Activated CD8-positive, alpha-beta T cell treated with anti-CD3 and anti-CD28 coated beads for 36 hours (primary cell): Measurements from ENCODE around the gene FAT1. TPM values are rescaled to one million over a fixed set of nuclear protein-coding genes. Genes with fewer than 3 reads are reported as not detected.

Experiments
- ATAC-seq: fragments of 200-7000 bp; cut with Tn5 transposase; one replicate; pipeline ENCODE4 v1.10.0; 2021; ENCODE audit warnings: mild to moderate bottlenecking, moderate library complexity
- CTCF ChIA-PET: fragments of 350-600 bp; sonication (Branson Sonifier 250); formaldehyde crosslinking; loops from one replicate; lab custom pipeline; 2021; ENCODE audit warnings: antibody characterized with exemption; lab: Charles Lee
- POLR2A ChIA-PET: fragments of 350-600 bp; sonication (Branson Sonifier 250); formaldehyde crosslinking; loops from one replicate; lab custom pipeline; 2021; ENCODE audit warnings: antibody characterized with exemption; lab: Charles Lee
- DNase-seq: peaks from one replicate; pipeline ENCODE4 v3.0.0-alpha.2; 2020
- H3K27ac Mint-ChIP-seq: one replicate; pipeline ENCODE4 v1.8.0; 2021; ENCODE audit warnings: mild to moderate bottlenecking, mixed read lengths
- H3K27me3 Mint-ChIP-seq: one replicate; pipeline ENCODE4 v1.8.0; 2021; ENCODE audit warnings: mixed read lengths
- H3K36me3 Mint-ChIP-seq: one replicate; pipeline ENCODE4 v1.8.0; 2021; ENCODE audit warnings: low read depth, mixed read lengths
- H3K4me1 Mint-ChIP-seq: one replicate; pipeline ENCODE4 v1.8.0; 2021; ENCODE audit warnings: low read depth, mixed read lengths
- H3K4me3 Mint-ChIP-seq: one replicate; pipeline ENCODE4 v1.8.0; 2021; ENCODE audit warnings: mild to moderate bottlenecking, moderate library complexity, mixed read lengths
- H3K9me3 Mint-ChIP-seq: one replicate; pipeline ENCODE4 v1.8.0; 2021; ENCODE audit warnings: mixed read lengths
- CTCF ChIP-seq: fragments of 200-600 bp; IDR thresholded peaks from one replicate; pipeline ENCODE4 v1.8.0; 2022; ENCODE audit warnings: antibody characterized with exemption, mild to moderate bottlenecking
- intact Hi-C: fragments of 100-400 bp; cut with micrococcal nuclease; formaldehyde crosslinking; loops from one replicate; pipeline ENCODE4 v1.10.0; 2022
- total RNA-seq, 2 experiments: library from RNA; stranded (reverse); gene quantifications; one replicate each; pipeline ENCODE4 v1.2.3, GENCODE V29; 2021

Gene FAT1
- not detected for total RNA-seq

- no peaks in the 10 kb centered on the region for H3K9me3 Mint-ChIP-seq
- ATAC-seq (no peak), DNase-seq (peak; percentile 3)
- ChIA-PET POLR2A (no interaction called here), CTCF (no interaction called here)
- no peak within 1 kb of the TSS for H3K27ac Mint-ChIP-seq
- H3K4me1 Mint-ChIP-seq = peaks cover 14% of the 10 kb centered on the region
- peak within 1 kb of the TSS; percentile 28 for H3K4me3 Mint-ChIP-seq
- H3K27me3 Mint-ChIP-seq = peaks cover 52% of the 10 kb centered on the region
- intact Hi-C loops = no loop called here
- no peak for TF ChIP-seq CTCF
- no peaks in the 10 kb centered on the region for H3K36me3 Mint-ChIP-seq
Measured at GRCh38 chr4:186723292-186724057, at the start of gene FAT1. TSS of gene FAT1 (minus strand) at chr4:186723856. CDS start at chr4:186709827, 14,029 bp downstream.

- peaks cover 4% of the 10 kb centered on the region for H3K9me3 Mint-ChIP-seq
- H3K4me3 Mint-ChIP-seq = no peak overlapping the region
- H3K36me3 Mint-ChIP-seq = no peaks in the 10 kb centered on the region
- DNase-seq (no peak), ATAC-seq (no peak)
- no peaks in the 10 kb centered on the region for H3K4me1 Mint-ChIP-seq
- H3K27me3 Mint-ChIP-seq = no peaks in the 10 kb centered on the region
- no peak overlapping the region for H3K27ac Mint-ChIP-seq
- CTCF ChIA-PET = no interaction called here
- no peak for TF ChIP-seq CTCF
- POLR2A ChIA-PET = no interaction called here
- intact Hi-C loops = no loop called here
Measured at GRCh38 chr4:186772936-186773487, 49.4 kb upstream of the FAT1 start.

GRCh38 chr4:186771624-186772023, 48.0 kb upstream of the FAT1 start:
- TF ChIP-seq CTCF = no peak
- Mint-ChIP-seq H3K27me3 (no peaks in the 10 kb centered on the region), H3K36me3 (no peaks in the 10 kb centered on the region), H3K27ac (no peak overlapping the region), H3K4me3 (no peak overlapping the region), H3K9me3 (peaks cover 8% of the 10 kb centered on the region), H3K4me1 (no peaks in the 10 kb centered on the region)
- ChIA-PET CTCF (no interaction called here), POLR2A (no interaction called here)
- no peak for DNase-seq
- ATAC-seq = no peak
- intact Hi-C loops = no loop called here

GRCh38 chr4:186770481-186771175, 47.0 kb upstream of the FAT1 start:
- DNase-seq (no peak), ATAC-seq (no peak)
- Mint-ChIP-seq H3K27me3 (no peaks in the 10 kb centered on the region), H3K4me3 (no peak overlapping the region), H3K9me3 (peaks cover 10% of the 10 kb centered on the region), H3K27ac (no peak overlapping the region), H3K36me3 (no peaks in the 10 kb centered on the region), H3K4me1 (no peaks in the 10 kb centered on the region)
- no peak for TF ChIP-seq CTCF
- ChIA-PET CTCF (no interaction called here), POLR2A (no interaction called here)
- intact Hi-C loops = no loop called here

- TF ChIP-seq CTCF = no peak
- Mint-ChIP-seq H3K27me3 (no peaks in the 10 kb centered on the region), H3K36me3 (no peaks in the 10 kb centered on the region), H3K4me3 (no peak overlapping the region), H3K27ac (no peak overlapping the region), H3K4me1 (no peaks in the 10 kb centered on the region), H3K9me3 (peaks cover 10% of the 10 kb centered on the region)
- ChIA-PET CTCF (no interaction called here), POLR2A (no interaction called here)
- ATAC-seq = no peak
- no peak for DNase-seq
- intact Hi-C loops = no loop called here
Measured at GRCh38 chr4:186767794-186768193, 44.1 kb upstream of the FAT1 start.
